ENCODE data around the gene LDLRAD2. TPM values are rescaled to one million over a fixed set of nuclear protein-coding genes. Genes with fewer than 3 reads are reported as not detected.

LDLRAD2 gene
- total RNA-seq, 1 donor from 2014 or later: 0.05 TPM

- intact Hi-C loops (cut with DNase I): loop anchor here (5.0 kb wide), 1 partner anchor 48 kb away; no protein-coding TSS in a partner anchor
- DNase-seq (ENCODE audit: low spot score): no peak
These were observed 58.5 kb downstream of the LDLRAD2 start for GRCh38 chr1:21870611-21871010.

- no peak for DNase-seq (ENCODE audit: low spot score)
- intact Hi-C loops (cut with DNase I): loop anchor here (5.0 kb wide), 1 partner anchor 50 kb away; no protein-coding TSS in a partner anchor
These were observed 59.9 kb downstream of the LDLRAD2 start for GRCh38 chr1:21871943-21872342.

GRCh38 chr1:21872445-21873079 is 60.5 kb downstream of the LDLRAD2 start:
- intact Hi-C loops (cut with DNase I): loop anchor here (5.0 kb wide), 1 partner anchor 50 kb away; no protein-coding TSS in a partner anchor

GRCh38 chr1:21873174-21873573 is 61.1 kb downstream of the LDLRAD2 start:
- DNase-seq (ENCODE audit: low spot score): no peak
- intact Hi-C loops (cut with DNase I): loop anchor here (5.0 kb wide), 1 partner anchor 51 kb away; no protein-coding TSS in a partner anchor

More at GRCh38 chr1:21872445-21873079, 60.5 kb downstream of the LDLRAD2 start:
- DNase-seq (ENCODE audit: low spot score): no peak

- intact Hi-C loops (cut with DNase I): loop anchor here (5.0 kb wide), 1 partner anchor 51 kb away; no protein-coding TSS in a partner anchor
- no peak for DNase-seq (ENCODE audit: low spot score)
These were observed 61.7 kb downstream of the LDLRAD2 start for GRCh38 chr1:21873761-21874160.

GRCh38 chr1:21874328-21874727 is 62.3 kb downstream of the LDLRAD2 start:
- DNase-seq (ENCODE audit: low spot score): no peak
- intact Hi-C loops (cut with DNase I): loop anchor here (5.0 kb wide), 1 partner anchor 52 kb away; no protein-coding TSS in a partner anchor

Other genes starting within 250 kb of the LDLRAD2 start
- 2.7 TPM for gene RAP1GAP, start 142.9 kb upstream of the LDLRAD2 start, total RNA-seq
- 41.3 TPM for gene USP48, start 29.1 kb upstream of the LDLRAD2 start, total RNA-seq
- gene HSPG2, start 125.0 kb downstream of the LDLRAD2 start, total RNA-seq: 506 TPM
- not detected for gene CELA3B, start 164.8 kb downstream of the LDLRAD2 start, total RNA-seq
- gene CELA3A, start 189.4 kb downstream of the LDLRAD2 start, total RNA-seq: not detected
- 164 TPM for gene CDC42, start 240.4 kb downstream of the LDLRAD2 start, total RNA-seq